ENCODE measurements around the gene AP1M2. TPM values are rescaled to one million over a fixed set of nuclear protein-coding genes. Genes with fewer than 3 reads are reported as not detected.

Gene AP1M2
- total RNA-seq, 1 donor from 2014 or later: 114 TPM

- no peak for FAIRE-seq
- peaks cover 14% of the 10 kb centered on the region for H3K36me3 ChIP-seq (ENCODE audit: control insufficient read depth, insufficient read depth, low read length)
- no peak for TF ChIP-seq CTCF (IDR thresholded peaks at IDR 0.05; ENCODE audit: insufficient read depth, low read length, severe bottlenecking)
- DNase-seq (ENCODE audit: low read depth): no peak
- H3K4me3 ChIP-seq (ENCODE audit: low read depth, low read length): peak overlapping the region; percentile 94
- no peaks in the 10 kb centered on the region for H3K27me3 ChIP-seq (ENCODE audit: control insufficient read depth, insufficient read depth, low read length)
Measured at GRCh38 chr19:10625762-10626138, 38.6 kb upstream of the AP1M2 start.

GRCh38 chr19:10625003-10625761 is 38.1 kb upstream of the AP1M2 start, which contains the start of gene SLC44A2:
SLC44A2 (plus strand) TSS chr19:10625553; CDS start chr19:10625634, 81 bp downstream.
- DNase-seq (ENCODE audit: low read depth) (peak; percentile 50), FAIRE-seq (no peak)
- no peaks in the 10 kb centered on the region for H3K27me3 ChIP-seq (ENCODE audit: control insufficient read depth, insufficient read depth, low read length)
- no peak for TF ChIP-seq CTCF (IDR thresholded peaks at IDR 0.05; ENCODE audit: insufficient read depth, low read length, severe bottlenecking)
- peaks cover 14% of the 10 kb centered on the region for H3K36me3 ChIP-seq (ENCODE audit: control insufficient read depth, insufficient read depth, low read length)
- H3K4me3 ChIP-seq (ENCODE audit: low read depth, low read length): peak within 1 kb of the TSS; percentile 94

- Histone ChIP-seq H3K4me3 (ENCODE audit: low read depth, low read length) (no peak overlapping the region), H3K36me3 (ENCODE audit: control insufficient read depth, insufficient read depth, low read length) (peaks cover 13% of the 10 kb centered on the region), H3K27me3 (ENCODE audit: control insufficient read depth, insufficient read depth, low read length) (no peaks in the 10 kb centered on the region)
- FAIRE-seq (no peak), DNase-seq (ENCODE audit: low read depth) (no peak)
- no peak for TF ChIP-seq CTCF (IDR thresholded peaks at IDR 0.05; ENCODE audit: insufficient read depth, low read length, severe bottlenecking)
Measured at GRCh38 chr19:10624585-10624984, 37.5 kb upstream of the AP1M2 start.

GRCh38 chr19:10621966-10622365 is 34.9 kb upstream of the AP1M2 start:
- Histone ChIP-seq H3K36me3 (ENCODE audit: control insufficient read depth, insufficient read depth, low read length) (no peaks in the 10 kb centered on the region), H3K27me3 (ENCODE audit: control insufficient read depth, insufficient read depth, low read length) (no peaks in the 10 kb centered on the region), H3K4me3 (ENCODE audit: low read depth, low read length) (no peak overlapping the region)
- TF ChIP-seq CTCF (IDR thresholded peaks at IDR 0.05; ENCODE audit: insufficient read depth, low read length, severe bottlenecking): no peak
- DNase-seq (ENCODE audit: low read depth): no peak
- no peak for FAIRE-seq

GRCh38 chr19:10620786-10621185 is 33.7 kb upstream of the AP1M2 start:
- no peak for FAIRE-seq
- Histone ChIP-seq H3K27me3 (ENCODE audit: control insufficient read depth, insufficient read depth, low read length) (no peaks in the 10 kb centered on the region), H3K36me3 (ENCODE audit: control insufficient read depth, insufficient read depth, low read length) (no peaks in the 10 kb centered on the region), H3K4me3 (ENCODE audit: low read depth, low read length) (no peak overlapping the region)
- peak; percentile 30 for DNase-seq (ENCODE audit: low read depth)
- TF ChIP-seq CTCF (IDR thresholded peaks at IDR 0.05; ENCODE audit: insufficient read depth, low read length, severe bottlenecking): no peak

- DNase-seq (ENCODE audit: low read depth) (no peak), FAIRE-seq (no peak)
- Histone ChIP-seq H3K4me3 (ENCODE audit: low read depth, low read length) (no peak overlapping the region), H3K27me3 (ENCODE audit: control insufficient read depth, insufficient read depth, low read length) (no peaks in the 10 kb centered on the region), H3K36me3 (ENCODE audit: control insufficient read depth, insufficient read depth, low read length) (no peaks in the 10 kb centered on the region)
- no peak for TF ChIP-seq CTCF (IDR thresholded peaks at IDR 0.05; ENCODE audit: insufficient read depth, low read length, severe bottlenecking)
Measured at GRCh38 chr19:10618846-10619245, 31.7 kb upstream of the AP1M2 start.

All from bronchial epithelial cell (primary cell).